Endothelial cell of umbilical vein (primary cell): ENCODE results near the gene G0S2. TPM values are rescaled to one million over a fixed set of nuclear protein-coding genes. Genes with fewer than 3 reads are reported as not detected.

Experiments
- BruUV-seq: library from RNA; stranded (reverse); fragments of 400-500 nt; replicated peaks from 2 replicates; lab custom pipeline; 2021; lab: Mats Ljungman, UMichigan
- CTCF ChIA-PET: fragments of 300-600, 350-600 bp; sonication (Branson Sonifier 250); formaldehyde crosslinking; loops from one replicate; lab custom pipeline; 2021; ENCODE audit warnings: antibody characterized with exemption, inconsistent platforms; lab: Charles Lee
- POLR2A ChIA-PET: fragments of 300-600, 350-600 bp; sonication (Branson Sonifier 250); formaldehyde crosslinking; loops from one replicate; lab custom pipeline; 2021; ENCODE audit warnings: antibody characterized with exemption, inconsistent platforms; lab: Charles Lee
- DNase-seq: peaks from one replicate; pipeline ENCODE4 v3.0.0-alpha.2; 2011; ENCODE audit warnings: low read depth, low spot score
- FAIRE-seq: peaks from 2 replicates; lab custom pipeline; 2011; peaks lifted over from hg19 to GRCh38; lab: Jason Lieb, UNC
- H2AFZ ChIP-seq: 2 replicates; pipeline ENCODE4 v1.6.0; 2012; ENCODE audit warnings: low read depth, low read length, control low read depth, inconsistent platforms
- H3K27ac ChIP-seq: 2 replicates; pipeline ENCODE4 v1.5.1; 2011; ENCODE audit warnings: low read depth, mild to moderate bottlenecking, control low read depth, low read length, moderate library complexity; ENCODE audit not compliant: insufficient read depth
- H3K27me3 ChIP-seq, 2 experiments: 2 replicates each; pipeline versions ENCODE4 v1.6.0 to v1.6.1; 2011; ENCODE audit warnings: low read length in 2 of 2, mixed read lengths in 1 of 2; ENCODE audit not compliant: control insufficient read depth in 2 of 2, insufficient read depth in 2 of 2
- H3K36me3 ChIP-seq, 2 experiments: 2 replicates in 1 of 2; 3 replicates in 1 of 2; pipeline ENCODE4 v1.5.1; 2011; ENCODE audit warnings: low read length in 2 of 2, mild to moderate bottlenecking in 1 of 2, moderate library complexity in 1 of 2; ENCODE audit not compliant: control insufficient read depth in 2 of 2, insufficient read depth in 2 of 2; ENCODE audit errors: extremely low read depth in 1 of 2
- H3K4me1 ChIP-seq: 3 replicates; pipeline ENCODE4 v1.5.1; 2011; ENCODE audit warnings: mild to moderate bottlenecking, low read length; ENCODE audit not compliant: control insufficient read depth, insufficient read depth; ENCODE audit errors: extremely low read depth
- H3K4me2 ChIP-seq: 2 replicates; pipeline ENCODE4 v1.6.1; 2011; ENCODE audit warnings: low read length, control low read depth, mixed read lengths; ENCODE audit not compliant: insufficient read depth
- H3K4me3 ChIP-seq, 3 experiments: fragments of 200-600 bp in 1 of 3; sonication (generic), shearing (Covaris generic) in 1 of 3; replicated peaks in 1 of 3; 2 replicates each; pipeline ENCODE4 v1.5.1; 2011 to 2016; ENCODE audit warnings: control low read depth in 3 of 3, low read length in 3 of 3, mild to moderate bottlenecking in 2 of 3, inconsistent platforms in 1 of 3, low read depth in 1 of 3, moderate library complexity in 1 of 3; ENCODE audit not compliant: insufficient read depth in 1 of 3
- H3K79me2 ChIP-seq: 2 replicates; pipeline ENCODE4 v1.6.0; 2012; ENCODE audit warnings: low read length, inconsistent platforms; ENCODE audit not compliant: control insufficient read depth, insufficient read depth
- H3K9ac ChIP-seq: replicated peaks from 2 replicates; pipeline ENCODE3; 2011; ENCODE audit warnings: low read length, control low read depth; ENCODE audit not compliant: insufficient read depth; ENCODE audit errors: extremely low read depth
- H3K9me1 ChIP-seq: replicated peaks from 3 replicates; pipeline ENCODE4 v1.6.0; 2011; ENCODE audit warnings: mild to moderate bottlenecking, low read length; ENCODE audit not compliant: control insufficient read depth, insufficient read depth; ENCODE audit errors: extremely low read depth
- H3K9me3 ChIP-seq: replicated peaks from 2 replicates; pipeline ENCODE4 v1.5.1; 2012; ENCODE audit warnings: low read length, inconsistent platforms; ENCODE audit not compliant: control insufficient read depth, insufficient read depth
- H4K20me1 ChIP-seq: replicated peaks from 2 replicates; pipeline ENCODE3; 2011; ENCODE audit warnings: mild to moderate bottlenecking, low read length; ENCODE audit not compliant: control insufficient read depth, insufficient read depth; ENCODE audit errors: extremely low read depth
- CTCF ChIP-seq, 2 donors: IDR thresholded peaks; 1 replicate in 1 of 2; 2 replicates in 1 of 2; pipeline ENCODE4 v1.5.1; 2011; ENCODE audit warnings: low read length in 2 of 2, mild to moderate bottlenecking in 2 of 2, moderate library complexity in 2 of 2, control low read depth in 1 of 2, inconsistent platforms in 1 of 2, low read depth in 1 of 2; ENCODE audit not compliant: insufficient read depth in 1 of 2; ENCODE audit errors: extremely low read depth in 1 of 2
- EZH2 ChIP-seq: IDR thresholded peaks from 2 replicates; pipeline ENCODE4 v1.6.1; 2012; ENCODE audit warnings: borderline replicate concordance, low read depth, mild to moderate bottlenecking, moderate library complexity, low read length, inconsistent platforms; ENCODE audit not compliant: severe bottlenecking
- FOS ChIP-seq: IDR thresholded peaks from 2 replicates; pipeline ENCODE4 v1.6.1; 2011; ENCODE audit warnings: mild to moderate bottlenecking, low read length, moderate library complexity, borderline replicate concordance; ENCODE audit not compliant: insufficient read depth
- GATA2 ChIP-seq: IDR thresholded peaks from 2 replicates; pipeline ENCODE4 v1.7.0; 2011; ENCODE audit warnings: low read depth, mild to moderate bottlenecking, moderate library complexity, mixed read lengths, low read length; ENCODE audit not compliant: insufficient read length, insufficient read depth
- MAX ChIP-seq: IDR thresholded peaks from 2 replicates; pipeline ENCODE4 v1.6.1; 2011; ENCODE audit not compliant: insufficient read depth, insufficient read length
- MYC ChIP-seq: IDR thresholded peaks from one replicate; pipeline ENCODE4 v1.6.1; 2011; ENCODE audit warnings: mild to moderate bottlenecking, low read depth, low read length
- POLR2A ChIP-seq: IDR thresholded peaks from 2 replicates; pipeline ENCODE4 v1.6.1; 2012; ENCODE audit warnings: low read depth, mild to moderate bottlenecking, control low read depth, low read length
- POLR2AphosphoS5 ChIP-seq: IDR thresholded peaks from 2 replicates; pipeline ENCODE4 v1.6.1; 2012; ENCODE audit warnings: low read depth, mild to moderate bottlenecking, control low read depth, low read length, moderate library complexity; ENCODE audit not compliant: insufficient read depth
- dilution Hi-C: fragments of 300-500 bp; cut with MboI; formaldehyde crosslinking; loops from one replicate; pipeline ENCODE4 v1.15.0; 2019; ENCODE audit warnings: low sequenced_read_pairs; ENCODE audit not compliant: extremely low pct_ligation_motif_present
- intact Hi-C: fragments of 100-400 bp; cut with micrococcal nuclease; formaldehyde crosslinking; loops from one replicate; pipeline ENCODE4 v1.10.0; 2022
- polyA plus RNA-seq, 4 experiments: library from polyadenylated mRNA; depleted of rRNA in 3 of 4; stranded (reverse) in 3 of 4; unstranded in 1 of 4; fragments of >200 nt; gene quantifications; 2 replicates each; pipeline versions ENCODE4 v1.2.1 to v1.2.3, GENCODE V29; 2011 to 2012; ENCODE audit warnings: missing spikeins in 1 of 4
- total RNA-seq: library from RNA; stranded (reverse); gene quantifications from 2 replicates; pipeline ENCODE4 v1.2.3, GENCODE V29; 2021

Gene G0S2
- total and polyA plus RNA-seq, 2 donors (not counting 3 experiments of a cell fraction or from before 2014, with no cell fraction given), result 0.91 to 1.9 TPM

GRCh38 chr1:209723265-209723664 is 48.1 kb downstream of the G0S2 start:
- ChIA-PET POLR2A (no interaction called here), CTCF (interaction anchor here (1.0 kb wide), 1 partner anchor 25 kb away, joined by 3 read pairs; no protein-coding TSS in a partner anchor)
- FAIRE-seq (no peak), DNase-seq (no peak)
- Histone ChIP-seq H3K9me1 (no peaks in the 10 kb centered on the region), H3K27me3 (peaks cover 5 to 7% of the 10 kb centered on the region in 2 experiments), H3K4me1 (no peaks in the 10 kb centered on the region), H3K4me3 (no peak overlapping the region), H3K27ac (no peak overlapping the region), H4K20me1 (no peaks in the 10 kb centered on the region), H3K9me3 (no peaks in the 10 kb centered on the region), H3K79me2 (no peaks in the 10 kb centered on the region), H3K36me3 (no peaks in the 10 kb centered on the region), H3K9ac (no peak overlapping the region), H2AFZ (no peak overlapping the region), H3K4me2 (no peak overlapping the region)
- dilution Hi-C loops (no loop called here), intact Hi-C loops (no loop called here)
- TF ChIP-seq CTCF (IDR thresholded peaks at IDR 0.05; ENCODE audit: extremely low read depth in 1 of 2, insufficient read depth in 1 of 2, low read depth in 1 of 2, low read length in 2 of 2) (no peak), MYC (no peak), EZH2 (no peak)
- BruUV-seq, result no TSS peak

GRCh38 chr1:209723756-209724693 is 48.8 kb downstream of the G0S2 start:
- H2AFZ ChIP-seq, result no peak overlapping the region
- H3K9me3 ChIP-seq, result no peaks in the 10 kb centered on the region
- no TSS peak for BruUV-seq
- no peaks in the 10 kb centered on the region for H3K79me2 ChIP-seq
- no peak overlapping the region for H3K4me2 ChIP-seq
- CTCF ChIA-PET, result interaction anchor here (1.0 kb wide), 1 partner anchor 24 kb away, joined by 3 read pairs; no protein-coding TSS in a partner anchor
- no peak overlapping the region for H3K4me3 ChIP-seq
- DNase-seq (no peak), FAIRE-seq (no peak)
- H3K27me3 ChIP-seq, result peaks cover 5 to 7% of the 10 kb centered on the region in 2 experiments
- H3K9ac ChIP-seq, result no peak overlapping the region
- H3K27ac ChIP-seq, result no peak overlapping the region
- H3K4me1 ChIP-seq, result no peaks in the 10 kb centered on the region
- H3K9me1 ChIP-seq, result no peaks in the 10 kb centered on the region
- TF ChIP-seq POLR2AphosphoS5, result no peak
- TF ChIP-seq MAX, result no peak
- no peak for TF ChIP-seq POLR2A
- no peak for TF ChIP-seq MYC
- TF ChIP-seq GATA2, result no peak
- no peak for TF ChIP-seq FOS
- dilution Hi-C loops, result no loop called here
- no peaks in the 10 kb centered on the region for H4K20me1 ChIP-seq
- POLR2A ChIA-PET, result no interaction called here
- intact Hi-C loops, result no loop called here
- H3K36me3 ChIP-seq, result no peaks in the 10 kb centered on the region
